Measurements from ENCODE around the gene EHMT1.

The EHMT1 gene

GRCh38 chr9:137787786-137788505, 169.1 kb downstream of the EHMT1 start:
- Histone ChIP-seq H3K79me2 (ENCODE audit: insufficient read depth, low read depth) (no peaks in the 10 kb centered on the region), H3K9ac (no peak overlapping the region), H3K4me3 (IDR thresholded peaks at IDR 0.05; ENCODE audit: insufficient read depth, low read depth, low read length) (no peak overlapping the region), H3K4me2 (no peak overlapping the region), H3K36me3 (ENCODE audit: insufficient read depth) (no peaks in the 10 kb centered on the region; the same call in 1 of the 2 replicates), H2AFZ (ENCODE audit: low read depth) (no peak overlapping the region), H3K4me1 (ENCODE audit: low read depth, poor library complexity, severe bottlenecking) (no peaks in the 10 kb centered on the region), H3K27ac (no peak overlapping the region), H3K27me3 (ENCODE audit: insufficient read depth, low read depth) (no peaks in the 10 kb centered on the region), H4K20me1 (ENCODE audit: insufficient read depth) (no peaks in the 10 kb centered on the region)
- no peak for TF ChIP-seq CTCF (conservative IDR thresholded peaks at IDR 0.05; ENCODE audit: low read depth, low read length)

- Histone ChIP-seq H2AFZ (ENCODE audit: low read depth) (no peak overlapping the region), H3K9ac (no peak overlapping the region), H3K79me2 (ENCODE audit: insufficient read depth, low read depth) (no peaks in the 10 kb centered on the region), H3K27ac (no peak overlapping the region), H3K27me3 (ENCODE audit: insufficient read depth, low read depth) (no peaks in the 10 kb centered on the region), H3K4me1 (ENCODE audit: low read depth, poor library complexity, severe bottlenecking) (no peaks in the 10 kb centered on the region), H3K4me3 (IDR thresholded peaks at IDR 0.05; ENCODE audit: insufficient read depth, low read depth, low read length) (no peak overlapping the region), H3K4me2 (no peak overlapping the region), H3K36me3 (ENCODE audit: insufficient read depth) (no peaks in the 10 kb centered on the region; the same call in 1 of the 2 replicates), H4K20me1 (ENCODE audit: insufficient read depth) (no peaks in the 10 kb centered on the region)
- no peak for TF ChIP-seq CTCF (conservative IDR thresholded peaks at IDR 0.05; ENCODE audit: low read depth, low read length)
Measured at GRCh38 chr9:137788561-137789294, 169.9 kb downstream of the EHMT1 start.

- H3K27me3 ChIP-seq (ENCODE audit: insufficient read depth, low read depth), result no peaks in the 10 kb centered on the region
- H4K20me1 ChIP-seq (ENCODE audit: insufficient read depth), result no peaks in the 10 kb centered on the region
- no peak overlapping the region for H3K9ac ChIP-seq
- no peak overlapping the region for H3K27ac ChIP-seq
- no peak for TF ChIP-seq CTCF (conservative IDR thresholded peaks at IDR 0.05; ENCODE audit: low read depth, low read length)
- no peak overlapping the region for H2AFZ ChIP-seq (ENCODE audit: low read depth)
- no peaks in the 10 kb centered on the region for H3K4me1 ChIP-seq (ENCODE audit: low read depth, poor library complexity, severe bottlenecking)
- no peaks in the 10 kb centered on the region; the same call in 1 of the 2 replicates for H3K36me3 ChIP-seq (ENCODE audit: insufficient read depth)
- no peak overlapping the region for H3K4me2 ChIP-seq
- no peaks in the 10 kb centered on the region for H3K79me2 ChIP-seq (ENCODE audit: insufficient read depth, low read depth)
- H3K4me3 ChIP-seq (IDR thresholded peaks at IDR 0.05; ENCODE audit: insufficient read depth, low read depth, low read length), result no peak overlapping the region
Measured at GRCh38 chr9:137789295-137789895, 170.6 kb downstream of the EHMT1 start.

- H3K27me3 ChIP-seq (ENCODE audit: insufficient read depth, low read depth), result no peaks in the 10 kb centered on the region
- H3K4me3 ChIP-seq (IDR thresholded peaks at IDR 0.05; ENCODE audit: insufficient read depth, low read depth, low read length), result no peak overlapping the region
- no peak for TF ChIP-seq CTCF (conservative IDR thresholded peaks at IDR 0.05; ENCODE audit: low read depth, low read length)
- H3K36me3 ChIP-seq (ENCODE audit: insufficient read depth), result no peaks in the 10 kb centered on the region; the same call in 1 of the 2 replicates
- no peaks in the 10 kb centered on the region for H4K20me1 ChIP-seq (ENCODE audit: insufficient read depth)
- no peak overlapping the region for H3K4me2 ChIP-seq
- H2AFZ ChIP-seq (ENCODE audit: low read depth), result no peak overlapping the region
- H3K79me2 ChIP-seq (ENCODE audit: insufficient read depth, low read depth), result no peaks in the 10 kb centered on the region
- H3K9ac ChIP-seq, result no peak overlapping the region
- H3K27ac ChIP-seq, result no peak overlapping the region
- H3K4me1 ChIP-seq (ENCODE audit: low read depth, poor library complexity, severe bottlenecking), result no peaks in the 10 kb centered on the region
Measured at GRCh38 chr9:137791947-137792346, 173.1 kb downstream of the EHMT1 start.

Data from KMS-11 (cell line).